Lower leg skin (tissue), 3 donors: ENCODE data around the gene OTOP1.

ENCODE experiments used
- CTCF ChIP-seq, 3 donors: fragments of 450-650 bp; IDR thresholded peaks; one replicate each; pipeline ENCODE4 v1.5.1; 2016; ENCODE audit warnings: antibody characterized with exemption in 3 of 3, mild to moderate bottlenecking in 3 of 3, moderate library complexity in 2 of 3
- POLR2A ChIP-seq, 2 donors: fragments of 450-650 bp; IDR thresholded peaks; one replicate each; pipeline ENCODE4 v1.6.1; 2016 to 2017; ENCODE audit warnings: antibody characterized with exemption in 2 of 2, mild to moderate bottlenecking in 1 of 2, moderate library complexity in 1 of 2

DNA sequence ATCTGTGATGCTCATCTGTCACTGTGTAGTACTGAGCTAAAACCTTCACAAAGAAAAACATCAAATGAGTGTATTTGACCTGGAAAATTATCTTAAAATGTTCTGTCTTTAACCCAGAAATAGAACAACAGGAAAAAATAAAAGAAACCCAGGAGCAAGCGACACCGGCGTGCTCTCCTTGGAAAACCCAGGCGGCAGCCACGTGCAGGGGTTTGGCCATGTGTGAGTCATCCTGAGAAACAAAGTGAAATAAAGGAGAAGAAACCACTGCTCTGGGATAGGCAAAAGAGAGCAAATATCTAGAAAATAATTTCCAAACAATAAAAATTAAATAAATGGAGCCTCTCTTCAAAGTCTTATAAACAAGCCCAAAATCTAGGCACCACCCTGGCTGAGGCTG, 41.3 kb upstream of the OTOP1 start:
- TF ChIP-seq CTCF (IDR thresholded peaks at IDR 0.05) (no peak), POLR2A (IDR thresholded peaks at IDR 0.05) (no peak)
